Ishikawa (cell line): ENCODE measurements around the gene FBP1.

Experiments used
- CREB1 ChIP-seq: IDR thresholded peaks from 2 replicates; pipeline ENCODE4 v1.6.1; 2012; ENCODE audit warnings: low read depth
- EGR1 ChIP-seq: IDR thresholded peaks from 2 replicates; pipeline ENCODE4 v1.6.1; 2012
- MAX ChIP-seq: IDR thresholded peaks from 2 replicates; pipeline ENCODE4 v1.6.1; 2012
- NFIC ChIP-seq: IDR thresholded peaks from 2 replicates; pipeline ENCODE4 v1.6.1; 2012
- RAD21 ChIP-seq: IDR thresholded peaks from 2 replicates; pipeline ENCODE4 v1.6.1; 2012; ENCODE audit warnings: low read depth
- TAF1 ChIP-seq: IDR thresholded peaks from 2 replicates; pipeline ENCODE4 v1.6.1; 2012; ENCODE audit warnings: low read depth, mild to moderate bottlenecking
- TEAD4 ChIP-seq: IDR thresholded peaks from 2 replicates; pipeline ENCODE4 v1.6.1; 2012
- USF1 ChIP-seq: IDR thresholded peaks from 2 replicates; pipeline ENCODE4 v1.6.1; 2012

- TF ChIP-seq MAX (no peak), TEAD4 (no peak), EGR1 (no peak), TAF1 (no peak), CREB1 (no peak), USF1 (no peak), NFIC (no peak), RAD21 (no peak)
Observed at GRCh38 chr9:94685359-94685758, 46.0 kb upstream of the FBP1 start.
